HG02938 (cell line): ENCODE results near the gene CBR3.
"Not testable (repeated sequence)": the region's sequence is repeated elsewhere in the genome, so short reads cannot be mapped to it uniquely, and the experiment has no call there.

Experiments used
- ATAC-seq: cut with Tn5 transposase; IDR thresholded peaks from one replicate; pipeline ENCODE4 v1.9.1; 2021; ENCODE audit warnings: mild to moderate bottlenecking, moderate library complexity; ENCODE audit not compliant: unreplicated experiment

CBR3 gene

DNA sequence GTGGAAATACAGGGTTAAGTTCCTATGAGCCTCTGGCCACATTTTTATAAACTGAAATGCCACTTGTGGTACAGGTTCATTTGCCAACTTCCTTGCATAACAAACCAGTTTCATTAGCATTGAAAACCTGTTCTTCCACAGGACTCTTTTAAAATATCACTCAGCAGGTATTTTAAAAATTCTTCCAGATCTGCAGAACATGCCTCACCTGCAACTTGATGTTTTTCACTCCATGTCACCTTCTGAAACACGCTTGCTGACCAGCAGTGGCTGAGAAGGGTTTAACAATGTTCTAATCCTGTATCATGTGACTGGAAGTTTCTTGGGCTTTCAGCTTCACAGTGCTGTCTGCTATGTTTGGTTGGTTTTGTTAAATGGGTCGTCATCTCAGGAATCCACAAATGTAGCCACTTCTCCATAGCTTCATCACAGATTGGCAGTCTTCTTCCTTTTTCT lies 17.6 kb upstream of the CBR3 start:
- no peak for ATAC-seq

DNA sequence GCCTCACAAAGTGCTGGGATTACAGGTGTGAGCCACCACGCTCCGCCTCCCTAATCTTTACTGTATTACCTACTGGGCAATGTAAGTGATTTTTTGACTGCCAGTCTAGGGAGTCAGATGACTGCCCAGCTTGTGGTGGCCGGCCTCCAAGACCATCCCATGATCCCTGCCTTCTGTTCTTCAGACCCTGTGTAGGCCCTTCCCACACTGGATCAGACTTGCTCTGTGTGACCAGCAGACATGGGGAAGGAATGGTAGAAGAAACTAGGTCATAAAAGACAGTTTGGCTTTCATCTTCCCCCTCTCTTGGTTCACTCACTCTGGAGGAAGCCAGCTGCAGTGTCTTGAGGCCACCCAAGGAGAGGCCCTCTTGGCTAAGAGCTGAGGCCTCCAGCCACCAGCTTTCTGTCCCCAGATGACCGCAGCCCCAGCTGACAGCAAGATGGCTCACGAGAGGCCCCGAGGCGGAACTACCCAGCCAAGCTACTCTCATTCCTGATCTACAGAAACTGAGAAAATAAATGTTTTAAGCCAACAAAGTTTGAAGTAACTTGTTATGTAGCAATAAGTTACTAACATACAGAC lies 14.5 kb upstream of the CBR3 start:
- no peak for ATAC-seq

DNA sequence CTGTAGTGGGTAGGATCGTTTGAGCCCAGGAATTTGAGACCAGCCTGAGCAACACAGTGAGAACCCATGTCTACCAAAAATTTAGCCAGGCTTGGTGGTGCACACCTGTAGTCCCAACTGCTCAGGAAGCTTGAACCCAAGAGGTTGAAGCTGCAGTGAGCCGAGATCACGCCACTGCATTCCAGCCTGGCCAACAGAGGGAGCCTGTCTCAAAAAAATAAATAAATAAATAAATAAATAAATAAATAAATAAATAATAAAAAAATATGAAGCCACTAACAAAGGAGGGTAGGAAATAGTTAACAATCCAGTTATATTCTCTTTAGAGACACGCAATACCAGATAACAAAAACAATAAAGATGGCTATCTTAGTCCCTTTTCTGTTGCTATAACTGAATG lies 11.9 kb upstream of the CBR3 start:
- ATAC-seq = no peak

DNA sequence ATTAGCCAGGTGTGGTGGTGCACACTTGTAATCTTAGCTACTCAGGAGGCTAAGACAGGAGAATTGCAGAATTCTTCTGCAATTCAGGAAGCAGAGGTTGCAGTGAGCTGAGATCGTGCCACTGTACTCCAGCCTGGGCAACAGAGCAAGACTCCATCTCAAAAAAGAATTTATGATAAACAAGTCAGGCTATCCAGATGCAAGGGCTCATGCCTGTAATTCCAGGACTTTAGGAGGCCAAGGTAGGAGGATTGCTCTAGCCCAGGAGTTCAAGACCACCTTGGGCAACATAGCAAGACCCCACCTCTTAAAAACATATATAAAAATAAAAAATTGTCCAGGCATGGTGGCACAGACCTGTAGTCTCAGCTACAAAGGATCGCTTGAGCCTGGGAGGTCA lies 10.5 kb upstream of the CBR3 start:
- no peak for ATAC-seq

DNA sequence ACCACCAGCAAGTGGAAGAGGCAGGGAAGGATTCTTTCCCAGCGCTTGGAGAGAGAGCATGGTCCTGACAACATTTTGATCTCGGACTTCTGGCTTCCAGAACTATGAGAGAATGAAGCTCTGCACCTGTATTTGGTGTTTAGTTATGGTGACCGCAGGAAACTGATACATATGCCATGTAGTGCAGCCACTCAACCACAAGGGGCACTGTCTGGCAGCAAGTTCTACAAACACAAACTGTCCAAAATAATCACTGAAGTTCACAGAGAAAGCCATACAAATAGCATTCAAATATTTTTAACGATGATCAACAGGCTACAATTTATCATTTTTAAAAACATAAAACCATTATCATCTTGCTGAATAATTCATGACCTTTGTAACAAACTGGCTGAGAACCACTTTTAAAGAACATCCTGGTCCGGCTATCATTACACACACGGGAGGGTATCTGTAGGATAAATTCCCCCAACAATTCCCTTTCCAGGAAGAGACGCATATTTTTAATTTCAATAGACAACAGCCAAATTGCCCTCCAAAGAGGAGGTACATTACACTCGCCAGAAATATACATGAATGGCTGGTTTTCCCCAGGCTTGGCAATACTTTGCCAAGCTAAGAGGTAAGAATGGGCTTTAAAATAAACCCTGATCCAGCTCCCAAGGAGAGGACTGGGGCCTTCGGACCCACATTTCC lies 9.2 kb upstream of the CBR3 start:
- ATAC-seq = no peak

DNA sequence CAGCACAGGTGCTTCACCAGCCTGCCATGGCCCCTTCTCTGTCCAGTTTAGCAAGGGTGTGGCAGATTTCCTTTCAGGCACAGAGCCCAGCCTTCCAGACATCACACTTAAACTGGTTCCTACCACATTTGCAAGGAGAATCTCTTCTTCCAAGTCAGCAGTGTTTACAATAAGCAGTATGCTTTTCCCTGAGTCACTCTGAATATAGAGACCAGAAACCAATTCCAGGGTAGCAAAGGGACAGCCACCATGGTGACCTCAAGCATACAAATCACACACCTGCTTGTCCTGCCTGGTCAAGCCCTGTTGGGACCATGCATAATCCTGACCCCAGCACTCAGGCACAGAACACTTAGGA lies 8.7 kb upstream of the CBR3 start:
- ATAC-seq = no peak

DNA sequence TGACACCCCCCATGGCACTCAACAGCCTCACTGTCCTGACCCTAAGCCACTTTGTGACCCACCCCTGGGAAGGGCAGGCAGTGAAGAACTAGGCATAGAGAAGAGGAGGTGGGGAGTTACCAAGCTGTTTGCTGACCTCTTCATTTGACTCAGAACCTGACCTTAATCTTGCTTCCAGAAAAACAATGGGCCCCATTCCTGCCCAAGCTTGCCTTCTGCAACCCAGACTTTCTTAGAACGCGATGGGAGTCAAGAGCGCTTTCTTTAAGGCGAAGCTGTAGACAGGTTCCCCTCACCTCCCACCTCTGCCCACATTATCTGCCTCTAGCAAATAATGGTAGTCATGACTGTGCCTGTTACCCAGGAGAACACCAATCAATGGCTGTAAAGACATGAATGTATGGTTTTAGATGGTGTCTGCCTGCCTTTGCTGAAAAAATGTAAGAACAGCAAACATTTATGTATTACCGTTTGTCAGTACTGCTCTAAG lies 8.2 kb upstream of the CBR3 start:
- no peak for ATAC-seq

DNA sequence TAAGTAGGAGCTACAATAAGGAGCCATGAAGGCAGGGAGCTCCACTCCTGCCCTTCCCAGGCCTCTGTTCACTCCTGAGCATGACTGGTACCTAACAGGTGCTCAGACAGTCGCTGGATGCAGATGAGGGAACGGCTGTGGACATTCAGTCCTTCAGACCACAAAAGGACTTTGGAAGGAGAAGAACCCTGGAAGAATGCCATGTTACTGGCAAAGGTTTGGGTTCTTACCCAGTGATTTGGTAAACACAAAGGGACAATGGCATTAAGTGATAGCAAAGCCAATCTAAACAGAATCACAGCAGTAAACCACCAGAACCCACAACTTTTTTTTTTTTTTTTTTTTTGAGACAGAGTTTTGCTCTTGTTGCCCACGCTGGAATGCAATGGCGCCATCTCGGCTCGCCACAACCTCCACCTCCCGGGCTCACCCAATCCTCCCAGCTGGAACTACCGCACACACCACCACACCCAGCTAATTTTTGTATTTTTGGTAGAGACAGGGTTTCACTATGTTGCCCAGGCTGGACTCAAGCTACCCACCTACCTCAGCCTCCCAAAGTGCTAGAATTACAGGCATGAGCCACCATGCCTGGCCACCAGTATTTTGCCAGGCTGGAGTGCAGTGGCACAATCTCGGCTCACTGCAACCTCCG lies 7.5 kb upstream of the CBR3 start:
- no peak for ATAC-seq

DNA sequence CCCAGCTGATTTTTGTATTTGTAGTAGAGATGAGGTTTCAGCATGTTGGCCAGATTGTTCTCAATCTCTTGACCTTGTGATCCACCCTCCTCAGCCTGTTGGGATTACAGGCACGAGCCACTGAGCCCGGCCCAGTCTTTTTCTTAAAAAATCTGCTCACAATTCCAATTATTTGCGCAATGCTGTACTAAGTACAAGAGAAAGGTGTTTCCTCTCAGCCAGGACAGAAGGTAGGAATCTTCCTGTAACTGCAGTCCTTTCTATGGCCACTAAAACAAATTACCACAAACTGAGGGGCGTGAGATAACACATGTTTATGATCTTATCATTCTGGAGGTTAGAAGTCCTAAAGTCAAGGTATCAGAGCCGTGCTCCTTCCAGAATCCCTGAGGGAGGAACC lies 6.9 kb upstream of the CBR3 start:
- no peak for ATAC-seq

DNA sequence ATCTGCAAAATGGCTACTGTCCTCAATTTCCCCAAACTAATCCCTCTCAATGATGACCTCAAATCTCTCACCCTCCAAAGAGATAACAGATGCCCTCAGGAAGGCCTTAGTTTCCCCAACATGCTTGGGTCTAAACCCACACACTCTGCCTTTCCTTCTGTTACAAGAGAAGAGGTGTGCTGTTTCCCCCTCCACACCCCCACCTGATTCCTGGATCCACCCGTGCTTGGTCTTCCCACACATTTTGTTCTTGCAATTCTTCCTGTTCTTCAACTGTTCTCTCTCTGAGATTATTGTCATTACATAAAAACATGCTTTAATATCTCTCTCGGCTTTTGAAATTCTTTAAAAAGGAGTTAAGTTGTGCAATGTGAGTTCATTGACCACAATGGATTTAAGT lies 5.7 kb upstream of the CBR3 start:
- ATAC-seq = no peak

DNA sequence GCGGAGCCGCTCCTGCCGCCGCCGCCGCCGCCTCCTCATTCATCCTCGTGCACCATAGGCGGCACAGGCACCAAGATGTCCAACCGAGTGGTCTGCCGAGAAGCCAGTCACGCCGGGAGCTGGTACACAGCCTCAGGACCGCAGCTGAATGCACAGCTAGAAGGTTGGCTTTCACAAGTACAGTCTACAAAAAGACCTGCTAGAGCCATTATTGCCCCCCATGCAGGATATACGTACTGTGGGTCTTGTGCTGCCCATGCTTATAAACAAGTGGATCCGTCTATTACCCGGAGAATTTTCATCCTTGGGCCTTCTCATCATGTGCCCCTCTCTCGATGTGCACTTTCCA lies 4.5 kb upstream of the CBR3 start:
- ATAC-seq = not testable (repeated sequence)

DNA sequence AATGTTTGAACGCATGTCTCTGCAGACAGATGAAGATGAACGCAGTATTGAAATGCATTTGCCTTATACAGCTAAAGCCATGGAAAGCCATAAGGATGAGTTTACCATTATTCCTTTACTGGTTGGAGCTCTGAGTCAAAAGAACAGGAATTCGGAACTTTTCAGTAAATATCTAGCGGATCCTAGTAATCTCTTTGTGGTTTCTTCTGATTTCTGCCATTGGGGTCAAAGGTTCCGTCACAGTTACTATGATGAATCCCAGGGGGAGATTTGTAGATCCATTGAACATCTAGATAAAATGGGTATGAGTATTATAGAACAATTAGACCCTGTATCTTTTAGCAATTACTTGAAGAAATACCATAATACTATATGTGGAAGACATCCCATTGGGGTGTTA lies 4.0 kb upstream of the CBR3 start:
- ATAC-seq = not testable (repeated sequence)

DNA sequence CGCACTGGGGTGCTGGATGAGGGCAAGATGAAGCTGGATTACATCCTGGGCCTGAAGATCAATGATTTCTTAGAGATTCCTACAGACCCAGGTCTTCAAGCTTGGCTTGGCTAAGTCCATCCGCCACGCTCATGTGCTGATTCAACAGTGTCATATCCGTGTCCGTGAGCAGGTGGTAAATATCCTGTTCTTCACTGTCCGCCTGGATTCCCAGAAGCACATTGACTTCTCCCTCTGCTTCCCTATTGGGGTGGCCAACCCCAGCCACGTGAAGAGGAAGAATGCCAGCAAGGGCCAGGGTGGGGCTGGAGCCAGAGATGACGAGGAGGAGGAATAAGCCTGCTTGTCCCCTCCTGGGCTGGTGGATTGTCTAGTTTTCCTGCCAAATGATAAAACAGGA lies 2.2 kb upstream of the CBR3 start:
- ATAC-seq = no peak

DNA sequence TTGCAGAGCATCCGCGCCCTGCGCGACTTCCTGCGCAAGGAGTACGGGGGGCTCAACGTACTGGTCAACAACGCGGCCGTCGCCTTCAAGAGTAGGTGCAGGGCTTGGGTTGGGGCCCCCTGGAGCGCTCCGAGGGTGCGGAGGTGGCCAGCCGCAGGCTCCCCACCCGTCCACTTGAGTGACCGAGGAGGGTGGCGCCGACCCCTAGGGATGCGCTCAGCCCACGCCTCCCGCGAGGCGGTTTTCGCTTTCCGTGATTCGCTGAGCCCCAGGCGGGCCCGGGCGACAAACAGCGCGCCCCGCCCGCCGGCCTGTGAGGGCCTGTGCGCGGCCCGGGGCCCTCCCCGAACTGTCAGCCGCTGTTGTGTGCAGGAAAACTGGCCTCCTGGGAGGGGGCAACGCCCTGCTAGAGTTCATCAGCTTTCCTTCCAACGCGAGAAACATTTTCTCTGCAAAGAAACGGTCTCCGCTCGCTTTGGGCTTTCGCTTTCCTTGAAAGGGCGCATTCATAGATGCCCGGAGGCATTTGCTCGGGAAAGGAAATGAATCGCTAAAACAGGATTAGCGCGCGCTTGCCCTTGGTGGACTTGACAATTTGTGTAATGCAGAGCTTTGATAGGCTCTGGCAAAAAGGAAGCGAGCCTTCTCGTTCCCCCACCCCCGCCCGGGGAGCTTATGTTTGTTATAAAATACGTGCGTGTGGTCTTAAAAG lies 668 bp downstream of the CBR3 start:
- peak; percentile 51 for ATAC-seq

DNA sequence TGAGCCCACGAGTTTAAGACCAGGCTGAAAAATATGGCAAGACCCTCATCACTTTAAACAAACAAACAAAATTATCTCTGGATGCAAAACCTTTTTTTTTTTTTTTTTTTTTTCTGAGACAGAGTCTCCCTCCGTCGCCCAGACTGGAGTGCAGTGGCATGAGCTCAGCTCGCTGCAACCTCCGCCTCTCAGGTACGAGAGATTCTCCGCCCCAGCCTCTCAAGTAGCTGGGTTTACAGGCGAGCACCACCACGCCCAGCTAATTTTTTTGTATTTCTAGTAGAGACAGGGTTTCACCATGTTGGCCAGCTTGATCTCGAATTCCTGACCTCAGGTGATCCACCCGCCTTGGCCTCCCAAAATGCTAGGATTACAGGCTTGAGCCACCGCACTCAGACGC lies 4.9 kb downstream of the CBR3 start:
- ATAC-seq = not testable (repeated sequence)

DNA sequence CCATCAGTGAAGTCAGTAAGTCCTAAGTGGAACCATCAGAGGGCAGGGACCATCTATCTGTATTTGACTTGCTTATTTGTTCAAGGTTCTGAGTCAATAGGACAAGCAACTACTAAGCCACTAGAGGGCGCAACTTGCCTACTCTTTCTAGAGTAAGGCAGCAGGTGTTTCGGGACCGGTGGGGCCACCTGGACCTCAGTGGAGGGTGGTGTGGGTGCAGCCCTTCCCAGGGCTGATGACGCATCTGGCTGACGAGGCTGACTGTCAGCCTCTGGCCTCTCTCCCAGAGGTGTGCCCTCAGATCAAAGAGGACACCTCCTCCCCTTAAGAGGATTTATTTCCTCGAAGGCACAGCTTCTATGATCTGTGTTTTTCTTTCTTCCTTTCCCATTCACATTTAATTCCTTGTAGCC lies 6.6 kb downstream of the CBR3 start:
- ATAC-seq = peak; percentile 82

DNA sequence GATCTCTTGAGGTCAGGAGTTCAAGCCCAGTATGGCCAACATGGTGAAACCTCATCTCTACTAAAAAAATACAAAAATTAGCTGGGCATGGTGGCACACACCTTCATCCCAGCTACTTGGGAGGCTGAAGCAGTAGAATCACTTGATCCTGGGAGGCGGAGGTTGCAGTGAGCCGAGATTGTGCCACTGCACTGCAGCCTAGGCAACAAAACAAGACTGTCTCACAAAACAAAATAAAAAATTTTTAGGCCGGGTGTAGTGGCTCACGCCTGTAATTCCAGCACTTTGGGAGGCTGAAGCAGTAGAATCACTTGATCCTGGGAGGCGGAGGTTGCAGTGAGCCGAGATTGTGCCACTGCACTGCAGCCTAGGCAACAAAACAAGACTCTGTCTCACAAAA lies 9.4 kb downstream of the CBR3 start:
- ATAC-seq = not testable (repeated sequence)

DNA sequence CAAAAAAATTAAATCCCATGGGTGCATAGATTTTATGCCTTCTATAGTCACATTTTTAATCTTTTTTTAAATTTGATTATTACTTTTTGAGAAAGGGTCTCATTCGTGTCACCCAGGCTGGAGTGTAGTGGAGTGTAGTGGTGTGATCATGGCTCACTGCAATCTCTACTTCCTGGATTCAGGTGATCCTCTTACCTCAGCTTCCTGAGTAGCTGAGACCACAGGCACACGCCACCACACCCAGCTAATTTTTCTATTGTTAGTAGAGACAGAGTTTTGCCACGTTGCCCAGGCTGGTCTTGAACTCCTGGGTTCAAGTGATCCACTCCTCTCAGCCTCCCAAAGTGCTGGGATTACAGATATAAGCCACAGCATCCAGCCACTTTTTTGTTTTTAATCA lies 10.4 kb downstream of the CBR3 start:
- no peak for ATAC-seq

DNA sequence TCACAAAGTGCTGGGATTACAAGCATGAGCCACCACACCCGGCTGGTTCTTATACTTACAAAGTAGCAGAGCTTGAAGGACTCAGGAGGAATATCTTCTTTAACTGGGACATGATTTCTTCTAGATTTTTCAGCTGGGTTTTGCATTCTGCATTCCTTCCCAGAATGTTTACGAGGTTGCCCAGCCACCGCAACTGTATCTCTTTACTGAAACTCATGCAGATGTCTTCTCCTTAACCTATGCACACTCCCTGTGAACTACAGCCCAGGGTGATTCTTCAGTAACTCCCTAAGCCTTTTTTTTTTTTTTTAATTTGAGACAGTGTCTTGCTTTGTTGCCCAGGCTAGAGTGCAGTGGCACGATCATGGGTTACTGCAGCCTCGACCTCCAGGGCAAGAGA lies 13.0 kb downstream of the CBR3 start:
- no peak for ATAC-seq

DNA sequence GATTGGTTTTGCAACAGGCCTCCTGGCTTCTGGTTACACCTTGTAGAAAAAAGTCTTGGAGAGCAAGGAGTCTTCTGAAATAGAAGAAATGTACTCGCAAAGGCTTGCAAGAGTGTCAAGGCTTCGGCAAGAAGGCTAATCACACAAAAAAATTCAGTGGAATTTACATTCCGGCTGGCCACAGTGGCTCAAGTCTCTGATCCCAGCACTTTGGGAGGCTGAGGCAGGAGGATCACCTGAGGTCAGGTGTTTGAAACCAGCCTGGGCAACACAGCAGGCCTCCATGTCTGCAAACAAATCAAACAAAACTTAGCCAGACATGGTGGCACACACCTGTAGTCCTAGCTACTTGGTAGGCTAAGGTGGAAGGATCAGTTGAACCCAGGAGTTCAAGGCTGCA lies 14.0 kb downstream of the CBR3 start:
- ATAC-seq = no peak

DNA sequence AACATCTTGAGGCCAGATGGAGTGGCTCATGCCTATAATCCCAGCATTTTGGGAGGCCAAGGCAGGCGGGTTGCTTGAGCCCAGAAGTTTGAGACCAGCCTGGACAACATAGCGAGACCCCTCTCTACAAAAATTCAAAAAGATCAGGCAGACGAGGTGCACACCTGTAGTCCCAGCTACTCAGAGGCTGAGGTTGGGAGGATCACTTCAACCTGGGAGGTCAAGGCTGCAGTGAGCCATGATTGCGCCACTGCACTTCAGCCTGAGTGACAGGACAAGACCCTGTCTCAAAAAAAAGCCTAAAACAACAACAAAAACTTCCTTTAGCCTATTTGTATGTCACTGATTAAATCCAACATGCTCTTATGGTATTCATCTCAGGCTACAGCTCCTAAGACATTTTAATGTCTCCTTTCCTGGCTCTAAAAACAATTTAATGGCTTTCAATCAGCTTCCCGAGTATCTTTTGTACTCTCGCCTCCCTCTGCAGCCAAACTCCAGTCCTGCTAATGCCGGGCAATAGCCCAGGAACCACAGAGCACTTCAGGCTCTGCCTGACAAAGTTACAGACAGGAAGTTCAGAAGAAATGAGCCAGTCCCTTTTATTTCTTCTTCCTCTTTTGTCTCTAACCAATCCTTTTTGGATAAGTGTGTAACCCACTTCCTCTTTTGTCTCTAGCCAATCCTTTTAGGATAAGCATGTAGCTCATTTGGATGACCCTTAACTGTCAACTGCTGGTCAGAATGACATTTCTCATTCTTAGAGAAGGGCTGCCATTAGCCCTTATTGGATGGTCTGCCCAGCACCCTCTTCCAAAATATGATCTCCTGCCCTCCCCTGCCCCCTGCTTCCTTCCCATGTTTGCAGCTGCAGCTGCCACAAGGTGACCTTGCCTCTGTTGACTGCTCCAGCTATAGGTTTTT lies 15.2 kb downstream of the CBR3 start:
- no peak for ATAC-seq
